Measurements from ENCODE around the gene GPC5. TPM values are rescaled to one million over a fixed set of nuclear protein-coding genes. Genes with fewer than 3 reads are reported as not detected.

Gene GPC5
- total and polyA plus RNA-seq, 2 of the 8 experiments (the other 6 are each of a cell fraction or from before 2014, with no cell fraction given): 0.20 to 0.39 TPM

GRCh38 chr13:92547266-92547665 is 1148.8 kb downstream of the GPC5 start:
- Histone ChIP-seq H3K14ac (ENCODE audit: insufficient read length) (no peak overlapping the region), H2BK15ac (ENCODE audit: low read length) (no peak overlapping the region), H3K23ac (ENCODE audit: insufficient read length) (no peak overlapping the region), H3K9ac (replicated peaks in 1 of 4; ENCODE audit: extremely low read depth in 1 of 4, low read depth in 3 of 4, low read length in 3 of 4) (no peak overlapping the region), H3K9me3 (ENCODE audit: insufficient read depth in 2 of 2, low read depth in 1 of 2, low read length in 1 of 2) (no peaks in the 10 kb centered on the region), H4K20me1 (replicated peaks in 1 of 2; ENCODE audit: control insufficient read depth in 1 of 2, insufficient read depth in 2 of 2, low read length in 2 of 2) (no peaks in the 10 kb centered on the region), H3K27ac (ENCODE audit: low read depth, low read length) (no peak overlapping the region), H3K23me2 (ENCODE audit: low read depth, low read length) (no peaks in the 10 kb centered on the region), H2BK5ac (ENCODE audit: low read depth, low read length) (no peak overlapping the region), H3K4ac (replicated peaks; ENCODE audit: insufficient read length, low read depth, low read length) (no peak overlapping the region), H3K18ac (ENCODE audit: extremely low read depth, low read length) (no peak overlapping the region), H2AFZ (ENCODE audit: low read length) (no peak overlapping the region), H4K8ac (ENCODE audit: extremely low read depth, insufficient read depth, low read length) (no peak overlapping the region), H3K56ac (replicated peaks; ENCODE audit: insufficient read length, low read depth, low read length) (no peak overlapping the region), H3K36me3 (ENCODE audit: control insufficient read depth in 2 of 4, insufficient read depth in 4 of 4, low read length in 3 of 4) (no peaks in the 10 kb centered on the region), H3K79me1 (ENCODE audit: low read depth, low read length) (no peaks in the 10 kb centered on the region), H3K4me1 (replicated peaks in 1 of 4; ENCODE audit: control insufficient read depth in 3 of 4, insufficient read depth in 4 of 4, low read length in 3 of 4) (no peaks in the 10 kb centered on the region), H3K4me2 (ENCODE audit: insufficient read depth in 1 of 2, low read depth in 2 of 2, low read length in 2 of 2) (no peak overlapping the region), H2BK20ac (ENCODE audit: low read length) (no peak overlapping the region), H4K91ac (replicated peaks; ENCODE audit: insufficient read length, low read length) (no peak overlapping the region), H2AK5ac (ENCODE audit: low read depth, low read length) (no peak overlapping the region), H4K5ac (ENCODE audit: insufficient read length, low read depth, low read length) (no peak overlapping the region), H2BK12ac (ENCODE audit: low read depth, low read length) (no peak overlapping the region), H3K79me2 (ENCODE audit: control insufficient read depth in 1 of 2, insufficient read depth in 2 of 2, low read length in 2 of 2) (no peaks in the 10 kb centered on the region), H3K4me3 (ENCODE audit: extremely low read depth in 1 of 4, insufficient read depth in 2 of 4, low read depth in 3 of 4, low read length in 4 of 4) (no peak overlapping the region), H2BK120ac (replicated peaks; ENCODE audit: low read depth, low read length) (no peak overlapping the region), H3K27me3 (replicated peaks in 1 of 4; ENCODE audit: control insufficient read depth in 3 of 4, extremely low read depth in 1 of 4, insufficient read depth in 3 of 4, low read length in 3 of 4) (no peaks in the 10 kb centered on the region)
- WGBS, 2 experiments (ENCODE audit: extremely low coverage in 1 of 2, insufficient coverage in 1 of 2, insufficient read length in 1 of 2, insufficient replicate concordance in 2 of 2, low coverage in 1 of 2, low lambda C conversion rate in 2 of 2, missing lambda C conversion rate in 1 of 2): 99% methylated on average over 3 of the region's 3 CpGs; no CpG with 5 or more reads in 1 of the 2 experiments
- ChIA-PET POLR2A (ENCODE audit: partially characterized antibody) (interaction anchor here (0.6 kb wide), 1 partner anchor 267 kb away, joined by 3 read pairs; no protein-coding TSS in a partner anchor), CTCF (ENCODE audit: partially characterized antibody) (no interaction called here)
- FAIRE-seq (no peak), DNase-seq (ENCODE audit: low read depth in 1 of 2, low spot score in 2 of 2) (no peak)
- TF ChIP-seq ATF2 (IDR thresholded peaks at IDR 0.05; ENCODE audit: low read length) (no peak), SP2 (IDR thresholded peaks at IDR 0.05; ENCODE audit: low read length) (no peak), HDAC2 (IDR thresholded peaks at IDR 0.05; ENCODE audit: borderline replicate concordance in 1 of 2, low read depth in 2 of 2, low read length in 2 of 2) (no peak), ZNF274 (IDR thresholded peaks at IDR 0.05; ENCODE audit: borderline replicate concordance, extremely low read depth, low read length) (no peak), RFX5 (IDR thresholded peaks at IDR 0.05; ENCODE audit: borderline replicate concordance, low read depth, low read length) (no peak), KDM4A (IDR thresholded peaks at IDR 0.05; ENCODE audit: low read depth, low read length, severe bottlenecking) (no peak), CTBP2 (IDR thresholded peaks at IDR 0.05; ENCODE audit: borderline replicate concordance, insufficient read depth, insufficient read length, low read length) (no peak), SRF (IDR thresholded peaks at IDR 0.05; ENCODE audit: low read depth, low read length) (no peak), NRF1 (IDR thresholded peaks at IDR 0.05; ENCODE audit: low read depth, low read length) (no peak), TAF7 (optimal IDR thresholded peaks at IDR 0.05; ENCODE audit: borderline replicate concordance, low read depth, low read length) (no peak), POLR2A (IDR thresholded peaks at IDR 0.05; ENCODE audit: control extremely low read depth in 1 of 2, low read depth in 2 of 2, low read length in 2 of 2) (no peak), SIRT6 (IDR thresholded peaks at IDR 0.05; ENCODE audit: low read length) (no peak), TAF1 (IDR thresholded peaks at IDR 0.05; ENCODE audit: low read depth, low read length) (no peak), TBP (IDR thresholded peaks at IDR 0.05; ENCODE audit: low read depth, low read length) (no peak)

All from H1 (cell line).